Daoy (cell line): ENCODE results near the gene OSGEP. TPM values are rescaled to one million over a fixed set of nuclear protein-coding genes. Genes with fewer than 3 reads are reported as not detected.

Source experiments
- DNase-seq: peaks from one replicate; pipeline ENCODE4 v3.0.0-alpha.2; 2015; ENCODE audit warnings: low read depth
- total RNA-seq: library from RNA; depleted of rRNA; stranded (reverse); fragments of >200 nt; shearing (Covaris generic); gene quantifications from 2 replicates; pipeline ENCODE4 v1.2.3, GENCODE V29; 2014; rRNA removed

Gene OSGEP
- total RNA-seq, 1 experiment from 2014 or later, result 87.9 TPM

DNA sequence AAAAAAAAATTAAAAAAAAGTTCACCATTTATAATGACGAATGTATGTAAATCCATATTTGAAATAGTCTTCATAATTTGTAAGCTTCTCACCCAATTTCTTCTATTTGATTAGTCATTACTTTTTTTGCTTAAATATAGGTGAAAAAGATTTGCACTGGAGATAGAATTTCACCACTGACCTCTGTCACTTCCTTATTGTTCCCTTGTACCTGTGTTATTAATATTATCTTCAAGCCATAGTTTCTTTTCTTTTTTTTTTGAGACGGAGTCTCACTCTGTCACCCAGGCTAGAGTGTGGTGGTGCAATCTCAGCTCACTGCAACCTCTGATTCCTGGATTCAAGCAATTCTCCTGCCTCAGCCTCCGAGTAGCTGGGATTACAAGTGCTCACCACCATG is 57.1 kb downstream of the OSGEP start:
- no peak for DNase-seq

Other genes with a start within 250 kb of the OSGEP start
- not detected in 2 replicates for gene OR11H6, start 231.1 kb downstream of the OSGEP start, total RNA-seq
- gene OR11H7, start 225.8 kb downstream of the OSGEP start, total RNA-seq, result not detected in 2 replicates
- not detected in 2 replicates for gene OR11H4, start 215.5 kb downstream of the OSGEP start, total RNA-seq
- gene TTC5, start 148.9 kb downstream of the OSGEP start, total RNA-seq, result 24.6 and 31.2 TPM in 2 replicates
- 78.1 and 83.5 TPM in 2 replicates for gene CCNB1IP1, start 121.5 kb downstream of the OSGEP start, total RNA-seq
- 70.3 and 71.1 TPM in 2 replicates for gene PARP2, start 111.2 kb downstream of the OSGEP start, total RNA-seq
- 12.6 and 13.0 TPM in 2 replicates for gene TEP1, start 41.3 kb downstream of the OSGEP start, total RNA-seq
- not detected in 2 replicates for gene KLHL33, start 18.6 kb downstream of the OSGEP start, total RNA-seq
- 63.0 and 110 TPM in 2 replicates for gene APEX1, start 414 bp upstream of the OSGEP start, total RNA-seq
- gene PIP4P1, start 6.6 kb upstream of the OSGEP start, total RNA-seq, result 19.7 and 21.0 TPM in 2 replicates
- 184 TPM in 2 replicates for gene PNP, start 14.6 kb upstream of the OSGEP start, total RNA-seq
- gene RNASE10, start 50.7 kb upstream of the OSGEP start, total RNA-seq, result not detected in 2 replicates
- not detected in 2 replicates for gene RNASE9, start 106.2 kb upstream of the OSGEP start, total RNA-seq
- gene RNASE11, start 133.2 kb upstream of the OSGEP start, total RNA-seq, result 0.17 TPM in 1 of 2 replicates, not detected in the other
- not detected in 2 replicates for gene RNASE12, start 136.6 kb upstream of the OSGEP start, total RNA-seq
- gene OR6S1, start 186.9 kb upstream of the OSGEP start, total RNA-seq, result not detected in 2 replicates
- gene RNASE4, start 229.7 kb upstream of the OSGEP start, total RNA-seq, result 2.4 and 5.2 TPM in 2 replicates
- gene ANG, start 234.0 kb upstream of the OSGEP start, total RNA-seq, result 1.3 and 2.4 TPM in 2 replicates